ENCODE data around the gene SLC10A1. TPM values are rescaled to one million over a fixed set of nuclear protein-coding genes. Genes with fewer than 3 reads are reported as not detected.

Gene SLC10A1
- polyA plus RNA-seq, 1 donor (not counting 4 experiments of a cell fraction or from before 2014, with no cell fraction given): not detected

DNA sequence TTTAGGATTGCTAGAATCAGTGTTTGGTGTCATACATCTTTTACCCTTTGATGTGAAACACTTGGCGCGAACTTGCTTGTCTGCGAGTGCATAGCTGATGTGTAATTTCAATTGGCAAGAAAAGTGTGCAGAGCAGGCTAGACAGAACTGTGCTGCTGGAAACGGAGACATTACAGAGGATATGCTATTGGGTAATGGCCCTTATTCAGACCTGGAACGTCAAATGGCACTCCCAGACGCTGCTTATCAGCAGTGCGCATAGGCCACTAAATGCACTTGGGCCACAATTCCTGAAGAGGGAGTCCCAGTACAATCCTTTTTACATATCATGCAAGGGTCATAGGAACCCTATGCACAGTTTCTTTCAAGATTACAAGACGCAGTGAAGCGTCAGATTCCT, 15.7 kb upstream of the SLC10A1 start:
- no peak overlapping the region for H3K27ac ChIP-seq (ENCODE audit: control insufficient read depth, insufficient read depth, low read length)
- peaks cover 4% of the 10 kb centered on the region for H3K27me3 ChIP-seq (ENCODE audit: control insufficient read depth, extremely low read depth, insufficient read depth, low read length)
- H3K36me3 ChIP-seq (ENCODE audit: control insufficient read depth in 2 of 2, extremely low read depth in 1 of 2, insufficient read depth in 2 of 2, low read length in 2 of 2): no peaks in the 10 kb centered on the region
- no peak for FAIRE-seq
- H3K9me1 ChIP-seq (ENCODE audit: control insufficient read depth, extremely low read depth, insufficient read depth, low read length): no peaks in the 10 kb centered on the region
- H3K9ac ChIP-seq (ENCODE audit: control insufficient read depth, extremely low read depth, insufficient read depth, low read length): no peak overlapping the region
- dilution Hi-C loops (cut with MboI; ENCODE audit: extremely low pct_ligation_motif_present, low sequenced_read_pairs): no loop called here
- no peaks in the 10 kb centered on the region for H3K4me1 ChIP-seq (ENCODE audit: control insufficient read depth, extremely low read depth, insufficient read depth, low read length)
- H3K9me3 ChIP-seq (ENCODE audit: control insufficient read depth, low read depth, low read length): no peaks in the 10 kb centered on the region
- no peak for DNase-seq (ENCODE audit: low read depth, low spot score)
- H3K4me2 ChIP-seq (ENCODE audit: control insufficient read depth, extremely low read depth, insufficient read depth, low read depth, low read length): no peak overlapping the region
- no peak for TF ChIP-seq EZH2 (IDR thresholded peaks at IDR 0.05; ENCODE audit: low read length)
- TF ChIP-seq, protein P1, sequence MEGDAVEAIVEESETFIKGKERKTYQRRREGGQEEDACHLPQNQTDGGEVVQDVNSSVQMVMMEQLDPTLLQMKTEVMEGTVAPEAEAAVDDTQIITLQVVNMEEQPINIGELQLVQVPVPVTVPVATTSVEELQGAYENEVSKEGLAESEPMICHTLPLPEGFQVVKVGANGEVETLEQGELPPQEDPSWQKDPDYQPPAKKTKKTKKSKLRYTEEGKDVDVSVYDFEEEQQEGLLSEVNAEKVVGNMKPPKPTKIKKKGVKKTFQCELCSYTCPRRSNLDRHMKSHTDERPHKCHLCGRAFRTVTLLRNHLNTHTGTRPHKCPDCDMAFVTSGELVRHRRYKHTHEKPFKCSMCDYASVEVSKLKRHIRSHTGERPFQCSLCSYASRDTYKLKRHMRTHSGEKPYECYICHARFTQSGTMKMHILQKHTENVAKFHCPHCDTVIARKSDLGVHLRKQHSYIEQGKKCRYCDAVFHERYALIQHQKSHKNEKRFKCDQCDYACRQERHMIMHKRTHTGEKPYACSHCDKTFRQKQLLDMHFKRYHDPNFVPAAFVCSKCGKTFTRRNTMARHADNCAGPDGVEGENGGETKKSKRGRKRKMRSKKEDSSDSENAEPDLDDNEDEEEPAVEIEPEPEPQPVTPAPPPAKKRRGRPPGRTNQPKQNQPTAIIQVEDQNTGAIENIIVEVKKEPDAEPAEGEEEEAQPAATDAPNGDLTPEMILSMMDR (optimal IDR thresholded peaks at IDR 0.05 in 1 of 3, IDR thresholded peaks at IDR 0.05 in 1 of 3, conservative IDR thresholded peaks at IDR 0.05 in 1 of 3; ENCODE audit: extremely low read depth in 1 of 3, insufficient read depth in 2 of 3, low read length in 3 of 3): peak in 2 of 3 experiments; percentile 3 to 7
- H3K4me3 ChIP-seq (ENCODE audit: control insufficient read depth in 2 of 3, extremely low read depth in 1 of 3, insufficient read depth in 2 of 3, low read depth in 1 of 3, low read length in 3 of 3): no peak overlapping the region
- H4K20me1 ChIP-seq (ENCODE audit: control insufficient read depth, extremely low read depth, insufficient read depth, low read length): no peaks in the 10 kb centered on the region
- H3K79me2 ChIP-seq (ENCODE audit: control insufficient read depth, insufficient read depth, low read length): no peaks in the 10 kb centered on the region
- no peak overlapping the region for H2AFZ ChIP-seq (ENCODE audit: control insufficient read depth, low read length)

DNA sequence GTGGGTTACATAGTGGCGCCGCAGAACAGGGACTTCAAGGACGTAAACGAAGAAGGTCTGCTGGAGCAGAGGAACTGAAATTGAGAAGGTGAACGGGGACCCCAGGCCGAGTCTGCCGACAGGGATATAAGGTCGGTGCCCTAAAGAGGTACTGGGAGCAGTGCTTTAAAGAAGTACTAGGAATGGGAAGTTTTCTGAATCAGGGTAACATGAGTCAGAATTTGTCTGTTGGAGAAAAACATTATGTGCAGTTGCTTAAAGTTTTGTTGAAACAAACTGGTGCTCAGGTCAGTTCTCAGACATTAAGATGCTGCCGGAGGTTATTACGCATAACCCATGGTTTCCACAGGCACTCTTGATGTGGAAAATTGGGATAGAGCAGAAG, 14.8 kb upstream of the SLC10A1 start:
- H3K27me3 ChIP-seq (ENCODE audit: control insufficient read depth, extremely low read depth, insufficient read depth, low read length): no peaks in the 10 kb centered on the region

More for the DNA sequence above, 14.8 kb upstream of the SLC10A1 start:
- H3K9ac ChIP-seq (ENCODE audit: control insufficient read depth, extremely low read depth, insufficient read depth, low read length): no peak overlapping the region
- FAIRE-seq (no peak), DNase-seq (ENCODE audit: low read depth, low spot score) (no peak)
- no peaks in the 10 kb centered on the region for H3K36me3 ChIP-seq (ENCODE audit: control insufficient read depth in 2 of 2, extremely low read depth in 1 of 2, insufficient read depth in 2 of 2, low read length in 2 of 2)
- no peak overlapping the region for H3K4me3 ChIP-seq (ENCODE audit: control insufficient read depth in 2 of 3, extremely low read depth in 1 of 3, insufficient read depth in 2 of 3, low read depth in 1 of 3, low read length in 3 of 3)
- no peaks in the 10 kb centered on the region for H3K4me1 ChIP-seq (ENCODE audit: control insufficient read depth, extremely low read depth, insufficient read depth, low read length)
- H3K79me2 ChIP-seq (ENCODE audit: control insufficient read depth, insufficient read depth, low read length): no peaks in the 10 kb centered on the region
- no peak overlapping the region for H3K4me2 ChIP-seq (ENCODE audit: control insufficient read depth, extremely low read depth, insufficient read depth, low read depth, low read length)
- dilution Hi-C loops (cut with MboI; ENCODE audit: extremely low pct_ligation_motif_present, low sequenced_read_pairs): no loop called here
- no peak overlapping the region for H2AFZ ChIP-seq (ENCODE audit: control insufficient read depth, low read length)
- no peak overlapping the region for H3K27ac ChIP-seq (ENCODE audit: control insufficient read depth, insufficient read depth, low read length)
- no peak for TF ChIP-seq EZH2 (IDR thresholded peaks at IDR 0.05; ENCODE audit: low read length)
- TF ChIP-seq, protein P1 (optimal IDR thresholded peaks at IDR 0.05 in 1 of 3, IDR thresholded peaks at IDR 0.05 in 1 of 3, conservative IDR thresholded peaks at IDR 0.05 in 1 of 3; ENCODE audit: extremely low read depth in 1 of 3, insufficient read depth in 2 of 3, low read length in 3 of 3): no peak
- H4K20me1 ChIP-seq (ENCODE audit: control insufficient read depth, extremely low read depth, insufficient read depth, low read length): no peaks in the 10 kb centered on the region
- H3K9me1 ChIP-seq (ENCODE audit: control insufficient read depth, extremely low read depth, insufficient read depth, low read length): no peaks in the 10 kb centered on the region
- no peaks in the 10 kb centered on the region for H3K9me3 ChIP-seq (ENCODE audit: control insufficient read depth, low read depth, low read length)

Data from keratinocyte (primary cell).